ENCODE data around the gene C22orf31. TPM values are rescaled to one million over a fixed set of nuclear protein-coding genes. Genes with fewer than 3 reads are reported as not detected.

Gene C22orf31
- total RNA-seq, 1 experiment from 2014 or later: not detected

- no peak for DNase-seq
- H3K9ac ChIP-seq (ENCODE audit: extremely low read depth, insufficient read length, low read length): no peak overlapping the region
Measured at GRCh38 chr22:29049655-29050263, 11.9 kb downstream of the C22orf31 start.

More at GRCh38 chr22:29049655-29050263, 11.9 kb downstream of the C22orf31 start:
- no peak overlapping the region for H3K4ac ChIP-seq (ENCODE audit: low read depth, low read length)
- peaks cover 1% of the 10 kb centered on the region; the same call in 1 of the 2 replicates for H3K27me3 Mint-ChIP-seq (ENCODE audit: low read depth)
- H3K9me3 ChIP-seq (ENCODE audit: control insufficient read depth, low read depth, low read length): no peaks in the 10 kb centered on the region
- H4K8ac ChIP-seq (replicated peaks; ENCODE audit: insufficient read length, low read depth, low read length): no peak overlapping the region
- H3K9me3 Mint-ChIP-seq: no peaks in the 10 kb centered on the region
- no peaks in the 10 kb centered on the region; the same call in 1 of the 2 replicates for H3K4me1 ChIP-seq (ENCODE audit: insufficient read depth, low read length)
- H3K27ac ChIP-seq (ENCODE audit: insufficient read length, low read depth, low read length): no peak overlapping the region
- H3K14ac ChIP-seq (ENCODE audit: insufficient read depth, low read length): no peak overlapping the region
- no peak overlapping the region for H2BK20ac ChIP-seq (ENCODE audit: low read depth, low read length, poor library complexity, severe bottlenecking)
- H3K27ac Mint-ChIP-seq: peak overlapping the region in 1 of 3 experiments; percentile 66; a peak in 1 of 7 replicates
- no peak overlapping the region for H4K91ac ChIP-seq (ENCODE audit: insufficient read length, low read depth, low read length)
- no peak overlapping the region for H2BK12ac ChIP-seq (ENCODE audit: insufficient read length, low read depth, low read length)
- no peaks in the 10 kb centered on the region for H3K27me3 ChIP-seq (ENCODE audit: insufficient read depth, low read length)
- H3T11ph ChIP-seq (ENCODE audit: low read length): no peak overlapping the region
- TF ChIP-seq CTCF (conservative IDR thresholded peaks at IDR 0.05): no peak
- H3K23ac ChIP-seq (ENCODE audit: insufficient read length, low read depth, low read length): no peak overlapping the region
- no peaks in the 10 kb centered on the region for H3K79me2 ChIP-seq (ENCODE audit: insufficient read depth, low read length)
- WGBS (ENCODE audit: extremely low coverage, insufficient read length, low lambda C conversion rate): no CpG with 5 or more reads among the region's 38 CpGs
- H3K23me2 ChIP-seq (ENCODE audit: insufficient read length, low read depth, low read length, poor library complexity, severe bottlenecking): no peaks in the 10 kb centered on the region
- H2BK5ac ChIP-seq (ENCODE audit: insufficient read length, low read length): no peak overlapping the region
- H3K56ac ChIP-seq (ENCODE audit: insufficient read length, low read depth, low read length): no peak overlapping the region
- no peak overlapping the region for H3K4me2 ChIP-seq (ENCODE audit: insufficient read depth, insufficient read length, low read length)
- H3K18ac ChIP-seq (ENCODE audit: insufficient read length, low read depth, low read length): no peak overlapping the region
- H4K20me1 ChIP-seq (ENCODE audit: control insufficient read depth, insufficient read depth, insufficient read length): no peaks in the 10 kb centered on the region
- no peak overlapping the region for H2AFZ ChIP-seq (ENCODE audit: low read length)
- H3K4me3 Mint-ChIP-seq: no peak overlapping the region
- peaks cover 22 to 62% (median 56%) of the 10 kb centered on the region in 3 experiments for H3K36me3 Mint-ChIP-seq (ENCODE audit: insufficient read depth in 1 of 3, low read depth in 3 of 3)
- H2BK15ac ChIP-seq (ENCODE audit: low read depth, low read length): no peak overlapping the region
- no peak overlapping the region for H2BK120ac ChIP-seq (ENCODE audit: low read depth, low read length, poor library complexity, severe bottlenecking)
- H3K4me1 Mint-ChIP-seq: peaks cover 20 to 22% of the 10 kb centered on the region in 2 experiments
- H2AK5ac ChIP-seq (ENCODE audit: insufficient read length, low read length): no peak overlapping the region
- H4K5ac ChIP-seq (ENCODE audit: insufficient read length, low read depth, low read length): no peak overlapping the region
- H3K79me1 ChIP-seq (ENCODE audit: insufficient read depth, low read depth, low read length, poor library complexity, severe bottlenecking): no peaks in the 10 kb centered on the region

All from H9 (cell line).